H7 (cell line): Measurements from ENCODE around the gene PRRC2B. TPM values are rescaled to one million over a fixed set of nuclear protein-coding genes. Genes with fewer than 3 reads are reported as not detected.
"Not testable (repeated sequence)": the region's sequence is repeated elsewhere in the genome, so short reads cannot be mapped to it uniquely, and the experiment has no call there.

Source experiments
- DNase-seq: peaks from one replicate; pipeline ENCODE4 v3.0.0; 2012
- H3K27me3 ChIP-seq: 2 replicates; pipeline ENCODE4 v1.6.0; 2011; ENCODE audit warnings: mild to moderate bottlenecking, low read length; ENCODE audit not compliant: control insufficient read depth, insufficient read depth
- H3K36me3 ChIP-seq: replicated peaks from 2 replicates; pipeline ENCODE4 v1.5.1; 2011; ENCODE audit warnings: low read length; ENCODE audit not compliant: control insufficient read depth, insufficient read depth
- H3K4me3 ChIP-seq: 2 replicates; pipeline ENCODE4 v1.5.1; 2011; ENCODE audit warnings: low read depth, mild to moderate bottlenecking, control low read depth, low read length, moderate library complexity; ENCODE audit not compliant: insufficient read depth
- total RNA-seq: library from RNA; depleted of rRNA; stranded (reverse); fragments of >200 nt; shearing (Covaris generic); gene quantifications from 2 replicates; pipeline ENCODE4 v1.2.3, GENCODE V29; 2014

The PRRC2B gene
- total RNA-seq, 1 experiment from 2014 or later, result 77.4 TPM

GRCh38 chr9:131370638-131371037, 23.2 kb upstream of the PRRC2B start:
- DNase-seq, result no peak
- Histone ChIP-seq H3K36me3 (no peaks in the 10 kb centered on the region), H3K27me3 (no peaks in the 10 kb centered on the region), H3K4me3 (no peak overlapping the region)

GRCh38 chr9:131372599-131372973, 21.3 kb upstream of the PRRC2B start:
- DNase-seq, H3K27me3 ChIP-seq, H3K36me3 ChIP-seq: not testable (repeated sequence)
- peak overlapping the region; percentile 93 for H3K4me3 ChIP-seq

- H3K27me3 ChIP-seq, H3K36me3 ChIP-seq, H3K4me3 ChIP-seq, DNase-seq: not testable (repeated sequence)
Observed at GRCh38 chr9:131374638-131375037, 19.2 kb upstream of the PRRC2B start.

- H3K27me3 ChIP-seq, result no peaks in the 10 kb centered on the region
- DNase-seq, result no peak
- H3K4me3 ChIP-seq, result no peak overlapping the region
- no peaks in the 10 kb centered on the region for H3K36me3 ChIP-seq
Observed at GRCh38 chr9:131379056-131379455, 14.8 kb upstream of the PRRC2B start.

- DNase-seq, result peak; percentile 82
- no peaks in the 10 kb centered on the region for H3K36me3 ChIP-seq
- H3K27me3 ChIP-seq, result no peaks in the 10 kb centered on the region
- no peak overlapping the region for H3K4me3 ChIP-seq
Observed at GRCh38 chr9:131382850-131383729, 10.8 kb upstream of the PRRC2B start.

- Histone ChIP-seq H3K36me3 (no peaks in the 10 kb centered on the region), H3K27me3 (no peaks in the 10 kb centered on the region), H3K4me3 (no peak overlapping the region)
- no peak for DNase-seq
Observed at GRCh38 chr9:131385296-131385695, 8.6 kb upstream of the PRRC2B start.

- H3K27me3 ChIP-seq, result no peaks in the 10 kb centered on the region
- no peak for DNase-seq
- no peak overlapping the region for H3K4me3 ChIP-seq
- H3K36me3 ChIP-seq, result no peaks in the 10 kb centered on the region
Observed at GRCh38 chr9:131386281-131386680, 7.6 kb upstream of the PRRC2B start.

- Histone ChIP-seq H3K4me3 (no peak overlapping the region), H3K27me3 (no peaks in the 10 kb centered on the region), H3K36me3 (no peaks in the 10 kb centered on the region)
- DNase-seq, result no peak
Observed at GRCh38 chr9:131387394-131387793, 6.5 kb upstream of the PRRC2B start.

- no peaks in the 10 kb centered on the region for H3K27me3 ChIP-seq
- H3K4me3 ChIP-seq, result no peak overlapping the region
- no peaks in the 10 kb centered on the region for H3K36me3 ChIP-seq
- no peak for DNase-seq
Observed at GRCh38 chr9:131391020-131391419, 2.9 kb upstream of the PRRC2B start.

GRCh38 chr9:131391504-131391903, 2.4 kb upstream of the PRRC2B start:
- no peak for DNase-seq

GRCh38 chr9:131394464-131395156, 724 bp downstream of the PRRC2B start:
- Histone ChIP-seq H3K4me3 (peak overlapping the region; percentile 70), H3K36me3 (no peaks in the 10 kb centered on the region; the same call in 1 of the 2 replicates), H3K27me3 (no peaks in the 10 kb centered on the region)
- peak; percentile 80 for DNase-seq

More at GRCh38 chr9:131391504-131391903, 2.4 kb upstream of the PRRC2B start:
- no peaks in the 10 kb centered on the region for H3K36me3 ChIP-seq
- H3K4me3 ChIP-seq, result no peak overlapping the region
- H3K27me3 ChIP-seq, result no peaks in the 10 kb centered on the region

GRCh38 chr9:131395157-131396098, 1.5 kb downstream of the PRRC2B start:
- Histone ChIP-seq H3K4me3 (peak overlapping the region; percentile 70), H3K27me3 (no peaks in the 10 kb centered on the region), H3K36me3 (no peaks in the 10 kb centered on the region; the same call in 1 of the 2 replicates)
- DNase-seq, result peak; percentile 70

- not testable (repeated sequence) for H3K36me3 ChIP-seq, DNase-seq, H3K27me3 ChIP-seq
- peak overlapping the region; percentile 70 for H3K4me3 ChIP-seq
Observed at GRCh38 chr9:131396099-131396479, 2.2 kb downstream of the PRRC2B start.

GRCh38 chr9:131396626-131397025, 2.7 kb downstream of the PRRC2B start:
- Histone ChIP-seq H3K4me3 (peak overlapping the region; percentile 13), H3K36me3 (no peaks in the 10 kb centered on the region; the same call in 1 of the 2 replicates), H3K27me3 (no peaks in the 10 kb centered on the region)
- no peak for DNase-seq
